ENCODE results near the gene PPFIA3. TPM values are rescaled to one million over a fixed set of nuclear protein-coding genes. Genes with fewer than 3 reads are reported as not detected.

The PPFIA3 gene
- total RNA-seq, 2 donors from 2014 or later = 3.6 to 3.9 TPM

- Mint-ChIP-seq H3K9me3 (peaks cover under 1% of the 10 kb centered on the region), H3K4me1 (peaks cover 4% of the 10 kb centered on the region), H3K27me3 (no peaks in the 10 kb centered on the region), H3K36me3 (ENCODE audit: low read depth) (no peaks in the 10 kb centered on the region), H3K27ac (peak overlapping the region; percentile 62), H3K4me3 (no peak overlapping the region)
- no peak for ATAC-seq (replicated peaks)
These were observed 69.9 kb downstream of the PPFIA3 start for GRCh38 chr19:49189259-49189658.

DNA sequence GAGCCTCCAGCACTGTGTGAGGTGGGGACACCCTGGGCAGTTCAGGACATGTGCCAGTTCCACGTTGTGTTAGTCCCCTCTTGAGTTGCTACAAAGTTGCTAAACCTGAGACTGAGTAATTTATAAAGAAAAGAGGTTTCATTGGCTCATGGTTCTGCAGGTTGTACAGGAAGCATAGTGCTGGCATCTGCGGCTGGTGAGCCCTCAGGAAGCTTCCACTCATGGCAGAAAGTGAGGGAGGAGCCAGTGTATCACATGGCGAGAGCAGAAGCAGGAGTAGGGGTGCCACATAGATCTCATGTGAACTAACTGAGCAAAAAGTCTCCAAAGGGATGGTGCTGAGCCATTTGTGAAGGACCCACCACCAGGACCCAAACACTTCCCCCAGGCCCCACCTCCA, 71.4 kb downstream of the PPFIA3 start:
- Mint-ChIP-seq H3K4me1 (peaks cover 4% of the 10 kb centered on the region), H3K27me3 (no peaks in the 10 kb centered on the region), H3K27ac (no peak overlapping the region), H3K36me3 (ENCODE audit: low read depth) (no peaks in the 10 kb centered on the region), H3K4me3 (no peak overlapping the region), H3K9me3 (no peaks in the 10 kb centered on the region)
- ATAC-seq (replicated peaks) = no peak

GRCh38 chr19:49193822-49194394, 74.6 kb downstream of the PPFIA3 start:
- H3K9me3 Mint-ChIP-seq = no peaks in the 10 kb centered on the region
- no peak overlapping the region for H3K4me3 Mint-ChIP-seq
- H3K27me3 Mint-ChIP-seq = peaks cover 3% of the 10 kb centered on the region
- peaks cover 4% of the 10 kb centered on the region for H3K4me1 Mint-ChIP-seq
- H3K36me3 Mint-ChIP-seq (ENCODE audit: low read depth) = no peaks in the 10 kb centered on the region
- ATAC-seq (replicated peaks) = no peak
- H3K27ac Mint-ChIP-seq = no peak overlapping the region

- H3K36me3 Mint-ChIP-seq (ENCODE audit: low read depth) = no peaks in the 10 kb centered on the region
- H3K27me3 Mint-ChIP-seq = peaks cover 3% of the 10 kb centered on the region
- no peak overlapping the region for H3K4me3 Mint-ChIP-seq
- ATAC-seq (replicated peaks) = no peak
- H3K27ac Mint-ChIP-seq = no peak overlapping the region
- peaks cover 4% of the 10 kb centered on the region for H3K4me1 Mint-ChIP-seq
- H3K9me3 Mint-ChIP-seq = no peaks in the 10 kb centered on the region
These were observed 75.1 kb downstream of the PPFIA3 start for GRCh38 chr19:49194408-49194807.

- no peak for ATAC-seq (replicated peaks)
- no peak overlapping the region for H3K4me3 Mint-ChIP-seq
- H3K27ac Mint-ChIP-seq = no peak overlapping the region
- H3K36me3 Mint-ChIP-seq (ENCODE audit: low read depth) = no peaks in the 10 kb centered on the region
- H3K4me1 Mint-ChIP-seq = no peaks in the 10 kb centered on the region
- H3K9me3 Mint-ChIP-seq = no peaks in the 10 kb centered on the region
- H3K27me3 Mint-ChIP-seq = peaks cover 3% of the 10 kb centered on the region
These were observed 77.3 kb downstream of the PPFIA3 start for GRCh38 chr19:49196527-49197240.

DNA sequence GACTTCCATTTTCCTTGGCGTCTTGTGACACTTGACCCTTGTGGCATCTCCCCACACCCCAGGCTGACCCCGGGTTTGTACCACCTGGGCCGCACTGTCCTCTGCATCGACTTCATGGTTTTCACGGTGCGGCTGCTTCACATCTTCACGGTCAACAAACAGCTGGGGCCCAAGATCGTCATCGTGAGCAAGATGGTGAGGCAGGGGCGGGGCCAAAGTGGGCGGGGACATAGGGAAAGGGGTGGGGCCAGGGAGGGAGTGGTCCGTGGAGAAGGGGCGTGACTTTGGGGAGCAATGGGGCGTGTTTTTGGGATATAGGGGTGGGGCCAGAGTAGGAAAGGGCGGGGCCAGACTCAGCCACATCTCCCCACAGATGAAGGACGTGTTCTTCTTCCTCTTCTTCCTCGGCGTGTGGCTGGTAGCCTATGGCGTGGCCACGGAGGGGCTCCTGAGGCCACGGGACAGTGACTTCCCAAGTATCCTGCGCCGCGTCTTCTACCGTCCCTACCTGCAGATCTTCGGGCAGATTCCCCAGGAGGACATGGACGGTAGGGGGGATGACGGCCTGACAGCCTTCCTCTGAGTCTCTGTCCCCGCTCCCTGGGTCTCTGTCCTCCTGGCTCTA, 81.0 kb downstream of the PPFIA3 start:
- no peaks in the 10 kb centered on the region for H3K9me3 Mint-ChIP-seq

More for the DNA sequence above, 81.0 kb downstream of the PPFIA3 start:
- Mint-ChIP-seq H3K4me3 (no peak overlapping the region), H3K36me3 (ENCODE audit: low read depth) (no peaks in the 10 kb centered on the region), H3K27ac (no peak overlapping the region), H3K27me3 (peaks cover 3% of the 10 kb centered on the region), H3K4me1 (no peaks in the 10 kb centered on the region)
- peak; percentile 48 for ATAC-seq (replicated peaks)

Other genes with a start within 250 kb of the PPFIA3 start
- 100 to 1,000 TPM in 1 of 2 donors, 10 to 100 TPM in 1; 75.1 to 129 TPM for gene PPP1R15A, start 247.1 kb upstream of the PPFIA3 start, total RNA-seq
- not detected for gene TULP2, start 220.8 kb upstream of the PPFIA3 start, total RNA-seq
- 100 to 1,000 TPM; 158 to 184 TPM for gene NUCB1, start 219.2 kb upstream of the PPFIA3 start, total RNA-seq
- gene DHDH, start 185.8 kb upstream of the PPFIA3 start, total RNA-seq = 1 to 10 TPM; 1.2 to 3.8 TPM
- 100 to 1,000 TPM; 286 to 464 TPM for gene BAX, start 164.7 kb upstream of the PPFIA3 start, total RNA-seq
- gene FTL, start 154.2 kb upstream of the PPFIA3 start, total RNA-seq = 1,000 to 10,000 TPM; 1,320 to 1,710 TPM
- 10 to 100 TPM; 50.8 to 99.9 TPM for gene GYS1, start 126.2 kb upstream of the PPFIA3 start, total RNA-seq
- 100 to 1,000 TPM; 100 to 166 TPM for gene RUVBL2, start 125.7 kb upstream of the PPFIA3 start, total RNA-seq
- gene LHB, start 102.5 kb upstream of the PPFIA3 start, total RNA-seq = not detected
- not detected for gene CGB3, start 95.2 kb upstream of the PPFIA3 start, total RNA-seq
- gene CGB2, start 87.7 kb upstream of the PPFIA3 start, total RNA-seq = not detected
- gene CGB1, start 82.6 kb upstream of the PPFIA3 start, total RNA-seq = not detected
- gene CGB5, start 75.7 kb upstream of the PPFIA3 start, total RNA-seq = not detected
- not detected for gene CGB8, start 70.4 kb upstream of the PPFIA3 start, total RNA-seq
- gene CGB7, start 61.8 kb upstream of the PPFIA3 start, total RNA-seq = under 1 TPM in 1 of 2 donors, not detected in 1; 0.32 TPM
- gene NTF4, start 54.7 kb upstream of the PPFIA3 start, total RNA-seq = not detected
- not detected for gene KCNA7, start 46.8 kb upstream of the PPFIA3 start, total RNA-seq
- gene SNRNP70, start 34.1 kb upstream of the PPFIA3 start, total RNA-seq = 100 to 1,000 TPM; 114 to 204 TPM
- 1 to 10 TPM; 4.1 to 4.7 TPM for gene LIN7B, start 5.2 kb upstream of the PPFIA3 start, total RNA-seq
- 1 to 10 TPM in 1 of 2 donors, under 1 TPM in 1; 0.50 to 1.3 TPM for gene C19orf73, start 401 bp upstream of the PPFIA3 start, total RNA-seq
- not detected for gene HRC, start 35.9 kb downstream of the PPFIA3 start, total RNA-seq
- gene TRPM4, start 38.2 kb downstream of the PPFIA3 start, total RNA-seq = under 1 TPM in 1 of 2 donors, not detected in 1; 0.52 TPM
- gene SLC6A16, start 205.6 kb downstream of the PPFIA3 start, total RNA-seq = 1 to 10 TPM; 1.1 to 1.4 TPM
- 100 to 1,000 TPM; 125 to 168 TPM for gene CD37, start 215.9 kb downstream of the PPFIA3 start, total RNA-seq
- under 1 TPM in 1 of 2 donors, not detected in 1; 0.16 TPM for gene TEAD2, start 242.9 kb downstream of the PPFIA3 start, total RNA-seq
- not detected for gene DKKL1, start 244.3 kb downstream of the PPFIA3 start, total RNA-seq

Measured in activated T-helper 17 cell treated with anti-CD3 and anti-CD28 coated beads, Interleukin-2, amount 50 U/mL, for 72 hours (primary cell).